Activated CD8-positive, alpha-beta T cell treated with anti-CD3 and anti-CD28 coated beads, Interleukin-2, amount 10 ng/mL, durations not matched to agents 7 days and 5 days (primary cell): Measurements from ENCODE around the gene IGSF22. TPM values are rescaled to one million over a fixed set of nuclear protein-coding genes. Genes with fewer than 3 reads are reported as not detected.

Source experiments
- ATAC-seq: fragments of 150-1000 bp; cut with Tn5 transposase; one replicate; pipeline ENCODE4 v1.10.0; 2021; ENCODE audit warnings: moderate library complexity
- CTCF ChIA-PET: fragments of 350-600 bp; sonication (Branson Sonifier 250); formaldehyde crosslinking; loops from one replicate; lab custom pipeline; 2021; ENCODE audit warnings: antibody characterized with exemption; lab: Charles Lee
- POLR2A ChIA-PET: fragments of 350-600 bp; sonication (Branson Sonifier 250); formaldehyde crosslinking; loops from one replicate; lab custom pipeline; 2021; ENCODE audit warnings: antibody characterized with exemption; lab: Charles Lee
- DNase-seq: peaks from one replicate; pipeline ENCODE4 v3.0.0-alpha.2; 2020
- H3K27ac Mint-ChIP-seq: one replicate; pipeline ENCODE4 v1.8.0; 2021; ENCODE audit warnings: mild to moderate bottlenecking, mixed read lengths
- H3K27me3 Mint-ChIP-seq: one replicate; pipeline ENCODE4 v1.8.0; 2021; ENCODE audit warnings: low read depth, mixed read lengths
- H3K36me3 Mint-ChIP-seq: one replicate; pipeline ENCODE4 v1.8.0; 2021; ENCODE audit warnings: low read depth, mixed read lengths
- H3K4me1 Mint-ChIP-seq: one replicate; pipeline ENCODE4 v1.8.0; 2021; ENCODE audit warnings: low read depth, mixed read lengths
- H3K4me3 Mint-ChIP-seq: one replicate; pipeline ENCODE4 v1.8.0; 2021; ENCODE audit warnings: mild to moderate bottlenecking, mixed read lengths
- H3K9me3 Mint-ChIP-seq: one replicate; pipeline ENCODE4 v1.8.0; 2022; ENCODE audit warnings: mixed read lengths; ENCODE audit not compliant: insufficient read depth
- total RNA-seq, 2 experiments: library from RNA; stranded (reverse); gene quantifications; one replicate each; pipeline ENCODE4 v1.2.3, GENCODE V29; 2021

IGSF22 gene
- total RNA-seq, 2 experiments from 2014 or later: not detected

- ATAC-seq (no peak), DNase-seq (no peak)
- H3K4me1 Mint-ChIP-seq: peaks cover 10% of the 10 kb centered on the region
- no peaks in the 10 kb centered on the region for H3K36me3 Mint-ChIP-seq
- H3K4me3 Mint-ChIP-seq: no peak overlapping the region
- H3K27me3 Mint-ChIP-seq: peaks cover 25% of the 10 kb centered on the region
- CTCF ChIA-PET: interaction anchor here (1.4 kb wide), 1 partner anchor 12 kb away, joined by 4 read pairs; no protein-coding TSS in a partner anchor
- POLR2A ChIA-PET: no interaction called here
- H3K27ac Mint-ChIP-seq: no peak overlapping the region
- no peaks in the 10 kb centered on the region for H3K9me3 Mint-ChIP-seq
Measured at GRCh38 chr11:18710545-18710944, 15.4 kb downstream of the IGSF22 start.

GRCh38 chr11:18709414-18709813 is 16.6 kb downstream of the IGSF22 start:
- peaks cover 32% of the 10 kb centered on the region for H3K27me3 Mint-ChIP-seq
- ATAC-seq (no peak), DNase-seq (no peak)
- peaks cover 16% of the 10 kb centered on the region for H3K4me1 Mint-ChIP-seq
- H3K36me3 Mint-ChIP-seq: no peaks in the 10 kb centered on the region
- ChIA-PET CTCF (interaction anchor here (1.4 kb wide), 1 partner anchor 13 kb away, joined by 4 read pairs; no protein-coding TSS in a partner anchor), POLR2A (no interaction called here)
- no peaks in the 10 kb centered on the region for H3K9me3 Mint-ChIP-seq
- H3K4me3 Mint-ChIP-seq: no peak overlapping the region
- no peak overlapping the region for H3K27ac Mint-ChIP-seq

- no peaks in the 10 kb centered on the region for H3K36me3 Mint-ChIP-seq
- peaks cover 16% of the 10 kb centered on the region for H3K4me1 Mint-ChIP-seq
- DNase-seq (no peak), ATAC-seq (no peak)
- CTCF ChIA-PET: no interaction called here
- POLR2A ChIA-PET: no interaction called here
- no peaks in the 10 kb centered on the region for H3K9me3 Mint-ChIP-seq
- H3K27me3 Mint-ChIP-seq: peaks cover 32% of the 10 kb centered on the region
- no peak overlapping the region for H3K27ac Mint-ChIP-seq
- H3K4me3 Mint-ChIP-seq: no peak overlapping the region
Measured at GRCh38 chr11:18707811-18708340, 18.1 kb downstream of the IGSF22 start.

GRCh38 chr11:18706330-18707243 is 19.4 kb downstream of the IGSF22 start:
- H3K4me1 Mint-ChIP-seq: peaks cover 16% of the 10 kb centered on the region
- CTCF ChIA-PET: interaction anchor here (1.7 to 5.4 kb wide), 2 partner anchors 16 to 57 kb away, joined by 6 to 35 read pairs; no protein-coding TSS in a partner anchor
- peaks cover 32% of the 10 kb centered on the region for H3K27me3 Mint-ChIP-seq
- H3K27ac Mint-ChIP-seq: no peak overlapping the region
- H3K4me3 Mint-ChIP-seq: peak overlapping the region; percentile 67
- ATAC-seq (peak; percentile 74), DNase-seq (peak; percentile 49)
- no peaks in the 10 kb centered on the region for H3K36me3 Mint-ChIP-seq
- POLR2A ChIA-PET: interaction anchor here (0.6 kb wide), 1 partner anchor 11 kb away, joined by 3 read pairs; no protein-coding TSS in a partner anchor
- H3K9me3 Mint-ChIP-seq: no peaks in the 10 kb centered on the region

- H3K27ac Mint-ChIP-seq: no peak overlapping the region
- H3K36me3 Mint-ChIP-seq: no peaks in the 10 kb centered on the region
- peaks cover 32% of the 10 kb centered on the region for H3K27me3 Mint-ChIP-seq
- no peak overlapping the region for H3K4me3 Mint-ChIP-seq
- no peaks in the 10 kb centered on the region for H3K9me3 Mint-ChIP-seq
- ATAC-seq (peak; percentile 25), DNase-seq (no peak)
- H3K4me1 Mint-ChIP-seq: peaks cover 16% of the 10 kb centered on the region
- CTCF ChIA-PET: interaction anchor here (1.7 to 5.4 kb wide), 2 partner anchors 16 to 58 kb away, joined by 6 to 35 read pairs; no protein-coding TSS in a partner anchor
- POLR2A ChIA-PET: interaction anchor here (0.6 to 0.8 kb wide), 2 partner anchors 11 to 72 kb away, joined by 3 read pairs; partner anchors contain the start of gene SPTY2D1
Measured at GRCh38 chr11:18705651-18706281, 20.2 kb downstream of the IGSF22 start.

GRCh38 chr11:18704698-18705097 is 21.3 kb downstream of the IGSF22 start:
- ATAC-seq: no peak
- Mint-ChIP-seq H3K4me3 (no peak overlapping the region), H3K4me1 (peaks cover 16% of the 10 kb centered on the region), H3K27me3 (peaks cover 33% of the 10 kb centered on the region), H3K36me3 (no peaks in the 10 kb centered on the region), H3K27ac (no peak overlapping the region), H3K9me3 (no peaks in the 10 kb centered on the region)
- DNase-seq: no peak
- CTCF ChIA-PET: interaction anchor here (1.7 to 5.4 kb wide), 2 partner anchors 18 to 59 kb away, joined by 6 to 35 read pairs; no protein-coding TSS in a partner anchor
- POLR2A ChIA-PET: no interaction called here

GRCh38 chr11:18704045-18704645 is 21.8 kb downstream of the IGSF22 start:
- H3K4me3 Mint-ChIP-seq: no peak overlapping the region
- no peak for ATAC-seq
- CTCF ChIA-PET: interaction anchor here (1.2 to 5.4 kb wide), 2 partner anchors 18 to 27 kb away, joined by 3 to 35 read pairs; no protein-coding TSS in a partner anchor
- H3K4me1 Mint-ChIP-seq: peaks cover 19% of the 10 kb centered on the region
- H3K27ac Mint-ChIP-seq: no peak overlapping the region
- POLR2A ChIA-PET: no interaction called here
- peaks cover 37% of the 10 kb centered on the region for H3K27me3 Mint-ChIP-seq
- no peaks in the 10 kb centered on the region for H3K36me3 Mint-ChIP-seq
- no peak for DNase-seq
- no peaks in the 10 kb centered on the region for H3K9me3 Mint-ChIP-seq

GRCh38 chr11:18703001-18703763 is 22.8 kb downstream of the IGSF22 start:
- Mint-ChIP-seq H3K27ac (no peak overlapping the region), H3K27me3 (peaks cover 37% of the 10 kb centered on the region), H3K4me3 (no peak overlapping the region), H3K4me1 (peaks cover 22% of the 10 kb centered on the region), H3K36me3 (no peaks in the 10 kb centered on the region), H3K9me3 (no peaks in the 10 kb centered on the region)
- CTCF ChIA-PET: interaction anchor here (1.2 to 5.4 kb wide), 2 partner anchors 19 to 28 kb away, joined by 3 to 35 read pairs; no protein-coding TSS in a partner anchor
- no peak for DNase-seq
- POLR2A ChIA-PET: no interaction called here
- ATAC-seq: no peak

GRCh38 chr11:18701614-18702216 is 24.3 kb downstream of the IGSF22 start:
- POLR2A ChIA-PET: no interaction called here

GRCh38 chr11:18700872-18701271 is 25.1 kb downstream of the IGSF22 start:
- H3K27ac Mint-ChIP-seq: no peak overlapping the region
- ChIA-PET POLR2A (no interaction called here), CTCF (no interaction called here)
- H3K36me3 Mint-ChIP-seq: no peaks in the 10 kb centered on the region
- ATAC-seq (no peak), DNase-seq (no peak)
- peaks cover 18% of the 10 kb centered on the region for H3K4me1 Mint-ChIP-seq
- H3K9me3 Mint-ChIP-seq: no peaks in the 10 kb centered on the region
- H3K4me3 Mint-ChIP-seq: no peak overlapping the region
- peaks cover 26% of the 10 kb centered on the region for H3K27me3 Mint-ChIP-seq

More at GRCh38 chr11:18701614-18702216, 24.3 kb downstream of the IGSF22 start:
- Mint-ChIP-seq H3K36me3 (no peaks in the 10 kb centered on the region), H3K4me1 (peaks cover 23% of the 10 kb centered on the region), H3K9me3 (no peaks in the 10 kb centered on the region), H3K27ac (no peak overlapping the region), H3K4me3 (no peak overlapping the region), H3K27me3 (peaks cover 31% of the 10 kb centered on the region)
- DNase-seq (no peak), ATAC-seq (no peak)
- CTCF ChIA-PET: interaction anchor here (5.4 kb wide), 1 partner anchor 20 kb away, joined by 35 read pairs; no protein-coding TSS in a partner anchor
